Fibroblast of the aortic adventitia (primary cell): Measurements from ENCODE around the gene IRX2. TPM values are rescaled to one million over a fixed set of nuclear protein-coding genes. Genes with fewer than 3 reads are reported as not detected.

Source experiments
- DNase-seq: peaks from one replicate; pipeline ENCODE4 v3.0.0-alpha.2; 2010; ENCODE audit warnings: low read depth
- H3K4me3 ChIP-seq: 2 replicates; pipeline ENCODE4 v1.5.1; 2011; ENCODE audit warnings: low read depth, mild to moderate bottlenecking, control low read depth, low read length, moderate library complexity
- total RNA-seq: library from RNA; depleted of rRNA; stranded (reverse); fragments of >200 nt; gene quantifications from 2 replicates; pipeline ENCODE4 v1.2.3, GENCODE V29; 2012; ENCODE audit warnings: low replicate concordance
- TF ChIP-seq, protein P1 (sequence below): IDR thresholded peaks from 2 replicates; pipeline ENCODE4 v1.5.1; 2011; ENCODE audit warnings: mild to moderate bottlenecking, low read length, control low read depth, inconsistent platforms; ENCODE audit not compliant: insufficient read depth

Gene IRX2
- total RNA-seq, 1 donor = 0.90 TPM

- peak overlapping the region; percentile 54 for H3K4me3 ChIP-seq
- no peak for DNase-seq
- TF ChIP-seq, protein P1, sequence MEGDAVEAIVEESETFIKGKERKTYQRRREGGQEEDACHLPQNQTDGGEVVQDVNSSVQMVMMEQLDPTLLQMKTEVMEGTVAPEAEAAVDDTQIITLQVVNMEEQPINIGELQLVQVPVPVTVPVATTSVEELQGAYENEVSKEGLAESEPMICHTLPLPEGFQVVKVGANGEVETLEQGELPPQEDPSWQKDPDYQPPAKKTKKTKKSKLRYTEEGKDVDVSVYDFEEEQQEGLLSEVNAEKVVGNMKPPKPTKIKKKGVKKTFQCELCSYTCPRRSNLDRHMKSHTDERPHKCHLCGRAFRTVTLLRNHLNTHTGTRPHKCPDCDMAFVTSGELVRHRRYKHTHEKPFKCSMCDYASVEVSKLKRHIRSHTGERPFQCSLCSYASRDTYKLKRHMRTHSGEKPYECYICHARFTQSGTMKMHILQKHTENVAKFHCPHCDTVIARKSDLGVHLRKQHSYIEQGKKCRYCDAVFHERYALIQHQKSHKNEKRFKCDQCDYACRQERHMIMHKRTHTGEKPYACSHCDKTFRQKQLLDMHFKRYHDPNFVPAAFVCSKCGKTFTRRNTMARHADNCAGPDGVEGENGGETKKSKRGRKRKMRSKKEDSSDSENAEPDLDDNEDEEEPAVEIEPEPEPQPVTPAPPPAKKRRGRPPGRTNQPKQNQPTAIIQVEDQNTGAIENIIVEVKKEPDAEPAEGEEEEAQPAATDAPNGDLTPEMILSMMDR = no peak
Observed at GRCh38 chr5:2752821-2753439, 1.5 kb upstream of the IRX2 start.

GRCh38 chr5:2752059-2752820, 763 bp upstream of the IRX2 start:
- peak overlapping the region; percentile 54 for H3K4me3 ChIP-seq
- TF ChIP-seq, protein P1 = no peak
- DNase-seq = peak; percentile 2

GRCh38 chr5:2750758-2751464, 566 bp downstream of the IRX2 start:
- TF ChIP-seq, protein P1 = no peak
- H3K4me3 ChIP-seq = peak overlapping the region; percentile 58
- DNase-seq = peak; percentile 9

DNA sequence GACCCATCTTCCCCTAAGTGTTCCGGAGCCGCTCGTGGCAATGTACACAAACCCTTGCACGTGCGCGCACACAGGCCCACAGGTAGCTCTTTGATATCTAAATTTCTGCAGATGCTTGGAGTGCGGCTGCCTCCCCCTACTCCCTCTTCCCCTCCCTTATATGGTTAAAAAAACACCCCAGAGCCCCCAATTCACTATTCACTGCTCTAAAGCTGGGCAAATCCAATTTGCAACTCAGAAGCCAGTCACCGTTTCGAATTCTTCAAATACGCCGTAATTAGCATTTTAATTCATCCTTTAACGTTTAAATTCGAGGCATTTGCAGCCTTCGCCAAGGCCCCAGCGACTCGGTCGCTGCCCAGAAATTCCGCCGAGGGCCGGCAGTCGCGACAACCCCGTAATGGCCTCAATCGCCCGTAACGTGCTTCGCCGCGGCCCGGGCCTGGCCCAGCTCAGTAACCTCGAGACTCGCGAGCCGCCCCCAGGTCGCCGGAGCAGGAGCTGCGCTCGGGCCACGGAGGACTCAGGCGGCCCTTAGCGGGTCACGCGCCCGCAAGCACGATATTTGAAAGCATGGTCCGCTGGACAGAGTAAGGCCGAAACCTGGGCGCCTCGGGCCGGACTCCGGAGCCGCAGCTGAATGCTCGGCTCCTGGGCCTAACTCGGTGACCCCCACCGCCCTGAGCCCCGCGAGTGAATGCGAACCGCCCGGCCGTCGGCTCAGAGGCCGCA, 1.3 kb downstream of the IRX2 start:
- DNase-seq = peak; percentile 4
- TF ChIP-seq, protein P1 = no peak
- H3K4me3 ChIP-seq = peak overlapping the region; percentile 58

DNA sequence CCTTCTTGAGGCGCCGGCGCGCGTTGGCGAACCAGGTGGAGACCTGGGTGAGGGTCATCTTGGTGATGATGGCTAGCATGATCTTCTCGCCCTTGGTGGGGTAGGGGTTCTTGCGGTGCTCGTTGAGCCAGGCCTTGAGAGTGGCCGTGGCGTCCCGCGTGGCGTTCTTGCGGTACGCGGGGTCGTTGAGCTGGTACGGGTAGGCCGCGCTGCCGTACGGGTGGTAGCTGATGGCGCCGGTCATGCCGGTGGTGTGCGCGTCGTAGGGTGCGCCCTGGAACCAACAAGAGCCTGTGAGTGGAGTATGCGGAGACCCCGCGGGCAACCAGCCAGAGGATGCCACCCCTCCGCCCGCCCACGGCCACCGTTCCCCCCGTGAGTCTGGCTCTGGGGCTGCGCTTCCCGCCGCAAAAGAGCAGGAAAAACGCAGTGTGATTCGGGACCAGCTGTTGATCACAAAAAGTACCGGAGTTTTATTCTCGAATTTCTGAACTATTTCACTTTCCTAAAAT, 1.9 kb downstream of the IRX2 start:
- no peak for DNase-seq
- TF ChIP-seq, protein P1 = no peak
- peak overlapping the region; percentile 58 for H3K4me3 ChIP-seq

GRCh38 chr5:2748861-2749513, 2.5 kb downstream of the IRX2 start:
- no peak for DNase-seq
- TF ChIP-seq, protein P1 = no peak
- no peak overlapping the region for H3K4me3 ChIP-seq
